ENCODE results near the gene AP2B1.
"Not testable (repeated sequence)": the region's sequence is repeated elsewhere in the genome, so short reads cannot be mapped to it uniquely, and the experiment has no call there.

The AP2B1 gene

DNA sequence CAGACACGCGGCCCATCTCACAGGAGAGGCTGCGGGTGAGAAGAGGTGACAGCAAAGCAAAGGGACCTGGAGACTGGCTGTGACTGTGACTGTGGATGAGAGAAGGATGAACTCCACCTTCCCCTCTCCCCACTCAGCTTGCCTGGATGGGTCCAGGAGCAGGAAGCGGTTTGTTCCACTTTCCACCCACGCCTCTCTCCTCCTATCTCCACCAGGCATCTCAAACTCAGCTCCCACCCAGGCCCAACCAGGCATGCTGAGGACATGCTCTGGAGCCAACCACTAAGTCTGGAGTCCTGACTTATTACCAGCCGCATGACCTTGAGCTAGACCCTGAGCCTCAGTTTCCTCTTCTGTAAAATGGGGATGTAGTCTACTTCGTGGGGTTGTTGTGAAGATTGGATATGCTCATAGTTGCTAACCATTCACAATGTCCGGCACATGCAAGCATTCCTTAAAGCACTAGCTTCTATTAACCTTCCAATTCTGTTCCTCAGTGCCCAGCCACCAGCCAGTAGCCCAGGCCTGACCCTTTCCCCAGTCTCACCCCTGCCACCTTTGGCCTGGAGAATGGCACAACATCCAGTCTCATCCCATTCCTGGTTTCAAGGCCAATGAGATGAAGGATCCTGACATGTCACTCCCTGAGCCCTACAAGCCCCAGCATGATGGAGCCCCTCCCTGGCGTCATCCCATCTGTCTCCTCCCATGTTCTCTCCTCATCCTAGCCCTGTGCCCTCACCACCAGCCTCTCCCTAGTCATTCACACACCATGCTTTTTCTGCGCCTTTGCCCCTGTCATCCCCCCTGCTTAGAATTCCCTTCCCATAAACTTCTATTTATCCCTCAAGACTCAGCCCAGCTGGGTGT is 163.6 kb downstream of the AP2B1 start:
- no peak for DNase-seq

DNA sequence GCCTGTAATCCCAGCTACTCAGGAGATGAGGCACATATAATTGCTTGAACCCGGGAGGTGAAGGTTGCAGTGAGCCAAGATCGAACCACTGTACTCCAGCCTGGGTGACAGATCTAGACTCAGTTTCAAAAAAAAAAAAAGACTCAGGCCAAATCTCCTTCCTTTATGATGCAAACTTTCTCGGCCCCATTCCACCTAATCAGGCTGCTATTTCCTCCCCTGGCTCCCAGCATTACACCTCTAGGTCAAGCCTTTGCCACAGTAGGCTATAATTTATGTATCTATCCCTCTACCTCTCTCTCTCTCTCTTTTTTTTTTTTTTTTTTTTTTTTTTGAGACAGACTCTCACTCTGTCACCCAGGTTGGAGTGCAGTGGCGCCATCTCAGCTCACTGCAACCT is 164.4 kb downstream of the AP2B1 start:
- DNase-seq: not testable (repeated sequence)

DNA sequence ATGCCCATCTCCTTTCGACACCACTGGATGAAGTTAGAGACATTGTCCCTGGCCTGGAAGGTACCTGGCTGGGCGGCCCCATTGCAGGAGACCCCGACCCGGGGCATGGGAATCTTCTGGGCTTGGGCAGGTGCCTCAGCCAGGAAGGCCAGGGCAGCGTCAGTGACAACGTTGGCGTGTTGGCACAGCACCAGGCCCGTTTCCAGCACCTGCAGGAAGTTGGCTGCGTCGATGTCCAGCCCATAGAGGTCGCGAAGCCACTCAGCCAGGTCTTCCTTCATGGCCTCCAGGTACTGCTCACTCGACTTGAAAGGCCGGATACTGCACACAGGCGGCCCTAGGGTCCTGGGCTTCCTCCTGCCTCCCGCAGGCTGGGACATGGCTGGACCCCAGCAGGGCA is 165.3 kb downstream of the AP2B1 start:
- no peak for DNase-seq

DNA sequence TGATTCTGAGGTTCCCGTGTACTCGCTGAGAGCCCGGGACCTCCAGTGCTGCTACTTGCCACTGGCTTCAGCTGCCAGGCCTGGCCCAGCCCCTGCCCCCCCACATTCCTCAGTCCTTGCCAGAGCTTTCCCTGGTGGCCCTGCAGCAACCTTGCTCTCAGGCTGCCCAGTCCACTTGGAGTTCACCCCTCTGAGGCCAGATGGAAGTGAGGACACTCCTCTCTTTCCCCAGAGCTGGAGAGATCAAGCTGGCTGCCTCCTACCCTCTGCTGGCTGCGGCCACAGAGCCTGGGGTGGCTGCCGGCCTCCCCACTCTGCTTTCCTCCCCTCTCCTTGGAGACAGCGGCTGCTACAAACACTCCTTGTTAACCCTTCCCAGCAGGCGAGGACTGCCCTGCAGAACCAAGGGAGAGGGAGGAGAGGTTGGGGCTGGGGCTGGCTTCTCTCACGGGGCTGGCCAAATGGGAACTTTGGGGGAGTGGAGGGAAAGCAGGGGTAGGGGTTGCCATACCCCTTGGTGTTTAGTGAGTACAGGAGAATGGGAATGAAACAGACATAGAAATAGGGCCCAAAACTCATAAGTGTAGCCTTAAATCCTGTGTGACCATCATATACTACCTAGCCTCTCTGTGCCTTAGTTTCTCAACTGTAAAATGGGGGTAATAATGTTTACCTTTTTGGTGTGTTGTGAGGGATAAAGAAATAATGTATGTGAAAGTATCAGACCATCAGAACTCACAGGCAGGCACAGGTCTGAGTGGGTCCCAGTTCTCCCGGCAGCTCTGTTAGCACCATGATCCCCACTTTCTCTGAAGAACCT is 166.0 kb downstream of the AP2B1 start, which contains the start of gene GAS2L2:
Gene GAS2L2 (minus strand): TSS at position 295 of the 820 bp plus-strand sequence. CDS start 389 bp downstream, outside the sequence.
- DNase-seq: no peak

DNA sequence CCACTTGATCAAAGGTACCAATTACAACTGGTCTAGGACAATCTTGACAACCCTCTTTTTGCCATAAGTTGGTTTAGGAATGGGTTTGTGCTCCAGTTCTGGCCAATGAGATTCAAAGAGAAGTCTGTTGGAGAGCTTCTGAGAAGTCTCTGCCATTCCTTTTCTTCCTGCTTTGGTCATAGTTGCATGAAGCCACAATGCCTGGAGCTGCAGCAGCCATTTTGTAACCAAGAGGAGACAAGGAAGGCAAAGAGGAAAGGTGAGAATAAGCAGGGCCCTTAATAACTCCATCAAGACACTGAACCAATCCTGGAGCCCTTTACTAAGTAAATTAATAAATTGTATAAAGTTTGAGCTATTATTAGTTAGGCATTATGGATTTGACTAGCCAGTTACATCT is 170.1 kb downstream of the AP2B1 start:
- DNase-seq: no peak

DNA sequence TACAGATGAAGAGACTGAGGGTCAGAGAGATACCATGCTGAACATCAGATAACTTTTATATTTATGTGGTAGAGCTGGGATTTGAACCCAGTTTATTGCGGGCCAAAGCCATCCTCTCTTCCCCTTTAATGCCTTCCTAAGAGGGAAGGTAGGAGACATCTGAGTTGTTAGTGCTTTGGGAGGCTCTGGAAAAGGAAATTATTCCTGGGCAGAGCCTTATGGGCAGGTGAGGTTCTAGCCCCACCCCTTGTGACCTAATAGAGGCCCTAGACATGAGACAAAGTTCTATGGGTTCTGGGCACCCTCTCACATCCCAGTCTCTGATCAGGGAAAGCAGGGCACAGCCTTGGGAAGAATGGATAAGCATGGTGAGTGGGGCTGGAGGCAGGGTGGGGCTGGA is 173.5 kb downstream of the AP2B1 start, which contains the start of gene C17orf50:
Gene C17orf50 (plus strand): TSS at position 301 of the 400 bp plus-strand sequence. CDS start 55 bp downstream, at position 356.
- no peak for DNase-seq

DNA sequence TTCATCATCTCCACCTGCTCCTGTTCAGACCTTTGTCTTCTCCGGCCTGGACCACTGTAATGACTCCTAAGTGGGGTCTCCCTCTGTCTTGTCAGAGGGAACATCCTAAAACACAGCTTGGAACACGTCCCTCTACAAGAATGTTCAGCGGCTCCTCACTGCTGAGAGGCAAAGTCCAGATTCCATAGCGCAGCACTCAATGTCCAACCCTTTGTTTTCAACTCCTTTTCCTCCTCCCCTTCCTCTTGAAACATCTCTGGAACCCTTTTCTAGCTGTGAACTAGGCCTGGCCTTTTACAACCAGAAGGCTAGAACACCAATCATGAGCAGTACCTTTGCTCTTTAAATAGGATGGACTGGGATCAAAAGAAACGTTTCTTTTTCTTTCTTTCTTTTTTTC is 174.5 kb downstream of the AP2B1 start:
- no peak for DNase-seq

DNA sequence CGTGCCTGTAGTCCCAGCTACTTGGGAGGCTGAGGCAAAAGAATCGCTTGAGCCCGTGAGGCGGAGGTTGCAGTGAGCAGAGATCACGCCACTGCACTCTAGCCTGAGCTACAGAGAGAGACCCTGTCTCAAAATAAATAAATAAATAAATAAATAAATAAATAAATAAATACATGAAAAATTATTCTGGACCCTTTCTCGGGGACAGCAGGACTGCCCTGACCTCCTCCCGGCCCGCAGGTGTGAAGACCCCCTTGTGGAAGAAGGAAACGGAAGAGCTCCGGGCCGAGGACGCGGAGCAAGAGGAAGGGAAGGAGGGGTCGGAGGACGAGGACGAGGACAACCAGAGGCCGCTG is 176.6 kb downstream of the AP2B1 start:
- DNase-seq: no peak

DNA sequence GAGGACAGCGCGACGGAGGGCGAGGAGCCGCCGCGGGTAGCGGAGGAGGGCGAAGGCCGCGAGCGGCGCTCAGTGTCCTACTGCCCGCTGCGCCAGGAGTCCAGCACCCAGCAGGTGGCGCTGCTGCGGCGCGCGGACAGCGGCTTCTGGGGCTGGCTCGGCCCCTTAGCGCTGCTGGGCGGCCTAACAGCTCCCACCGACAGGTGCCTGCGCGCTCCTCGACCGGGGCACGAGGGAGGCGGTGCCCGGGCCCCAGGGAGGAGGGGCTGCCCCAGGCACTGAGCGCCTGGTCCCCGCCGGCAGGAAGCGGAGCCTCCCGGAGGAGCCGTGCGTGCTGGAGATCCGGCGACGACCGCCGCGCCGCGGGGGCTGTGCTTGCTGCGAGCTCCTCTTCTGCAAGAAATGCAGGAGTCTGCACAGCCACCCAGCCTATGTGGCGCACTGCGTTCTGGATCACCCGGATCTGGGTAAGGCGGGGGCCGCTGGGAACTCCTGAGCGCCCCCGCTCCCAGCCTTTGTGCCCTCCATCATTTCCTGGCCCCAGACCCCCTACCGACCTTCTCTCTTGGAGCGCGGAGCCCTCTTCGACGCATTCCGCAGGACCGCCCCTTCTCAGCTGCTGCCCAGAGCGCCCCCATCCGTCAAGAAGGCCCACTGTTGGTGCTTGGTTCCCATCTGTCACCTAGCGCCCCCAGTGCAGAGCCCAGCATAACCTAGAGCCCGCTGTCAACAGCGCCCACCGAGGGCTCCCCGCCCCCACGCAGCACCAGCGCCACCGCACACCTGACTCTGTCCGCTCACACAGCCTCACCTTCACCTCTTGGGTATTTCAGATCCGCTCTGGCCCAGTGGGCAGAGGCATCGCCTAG is 177.2 kb downstream of the AP2B1 start:
- DNase-seq: peak; percentile 87

DNA sequence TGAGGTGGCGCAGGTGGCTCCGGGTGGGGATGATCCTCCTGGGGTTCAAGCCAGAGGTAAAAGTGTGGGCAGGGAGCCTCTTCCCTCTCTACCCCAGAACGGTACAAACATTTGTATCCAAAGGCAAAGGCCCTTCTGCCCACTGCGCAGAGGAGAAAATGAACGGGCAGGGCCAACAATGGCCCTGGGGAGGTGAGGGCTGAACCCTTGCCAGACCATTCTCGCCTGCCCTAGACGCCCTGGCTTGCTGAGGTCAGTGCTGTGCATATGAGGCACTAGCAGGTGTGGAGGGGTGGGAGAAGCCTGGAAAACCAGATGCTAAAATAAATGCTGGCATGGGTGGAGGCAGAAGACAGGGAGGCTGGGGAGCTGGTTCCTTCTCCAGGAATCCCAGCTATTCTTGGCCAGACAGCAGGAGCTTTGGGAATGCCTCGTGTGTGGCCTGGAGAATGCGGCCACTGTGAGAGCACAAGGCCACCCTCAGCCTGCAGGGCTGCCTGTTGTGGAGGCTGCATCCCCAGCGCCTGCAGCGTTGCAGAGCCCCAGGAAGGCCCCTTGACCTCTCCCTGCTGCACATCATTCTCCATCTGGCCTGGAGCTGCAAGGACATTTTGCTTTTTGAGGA is 178.1 kb downstream of the AP2B1 start:
- DNase-seq: no peak

DNA sequence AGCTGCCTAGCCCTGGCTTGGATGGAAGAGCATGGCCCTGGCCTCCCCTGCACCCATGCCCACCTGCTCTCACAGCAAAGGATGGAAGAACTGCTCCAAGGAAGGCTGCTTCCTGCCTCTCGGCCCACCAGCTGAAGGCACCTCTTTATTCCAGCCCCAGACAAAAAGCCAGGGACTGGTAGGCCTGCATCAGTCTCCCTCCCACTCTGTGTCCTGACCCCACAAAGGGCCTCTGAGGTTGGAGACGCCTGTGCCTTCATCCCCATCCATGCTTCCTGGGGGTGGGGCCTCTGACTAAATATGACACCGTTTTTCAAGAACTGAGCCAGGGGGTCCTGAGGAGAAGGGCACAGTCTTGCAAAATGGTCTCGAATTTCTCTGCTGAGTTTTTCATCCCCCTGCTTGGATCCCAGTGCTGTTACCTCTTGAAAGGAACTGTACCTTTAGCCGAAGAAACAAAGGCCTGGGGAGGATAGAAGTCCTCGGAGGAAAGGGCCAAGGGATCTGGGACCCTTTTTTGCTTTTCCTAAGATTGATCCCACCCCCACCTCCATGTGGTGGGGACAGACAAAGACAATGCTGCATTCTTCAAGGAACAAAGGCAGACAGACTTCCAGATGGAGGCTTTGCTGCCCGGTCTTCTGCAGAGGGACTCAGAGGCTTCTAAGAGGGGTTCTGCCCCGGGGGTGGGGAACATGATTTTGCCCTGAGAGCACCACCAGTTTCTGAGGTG is 178.8 kb downstream of the AP2B1 start:
- DNase-seq: no peak

DNA sequence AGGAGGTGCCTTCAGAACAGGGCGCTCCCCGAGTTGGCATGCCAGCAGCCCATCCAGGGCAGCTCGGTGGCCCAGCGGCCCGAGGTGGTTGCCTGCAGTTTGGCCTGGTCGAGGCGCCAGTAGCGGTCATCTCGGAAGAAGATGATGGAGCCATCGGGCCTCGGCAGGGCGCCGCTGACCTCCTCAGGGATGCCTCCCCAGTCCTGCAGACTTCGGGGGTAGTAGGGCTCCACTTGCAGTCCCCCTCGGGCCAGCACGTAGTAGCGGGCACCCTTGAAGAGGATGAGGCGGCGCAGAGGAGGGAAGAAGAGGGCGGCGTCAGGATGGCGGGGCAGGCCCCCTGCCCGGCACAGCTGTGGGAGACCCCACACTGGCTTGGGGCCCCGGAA is 179.4 kb downstream of the AP2B1 start:
- no peak for DNase-seq

DNA sequence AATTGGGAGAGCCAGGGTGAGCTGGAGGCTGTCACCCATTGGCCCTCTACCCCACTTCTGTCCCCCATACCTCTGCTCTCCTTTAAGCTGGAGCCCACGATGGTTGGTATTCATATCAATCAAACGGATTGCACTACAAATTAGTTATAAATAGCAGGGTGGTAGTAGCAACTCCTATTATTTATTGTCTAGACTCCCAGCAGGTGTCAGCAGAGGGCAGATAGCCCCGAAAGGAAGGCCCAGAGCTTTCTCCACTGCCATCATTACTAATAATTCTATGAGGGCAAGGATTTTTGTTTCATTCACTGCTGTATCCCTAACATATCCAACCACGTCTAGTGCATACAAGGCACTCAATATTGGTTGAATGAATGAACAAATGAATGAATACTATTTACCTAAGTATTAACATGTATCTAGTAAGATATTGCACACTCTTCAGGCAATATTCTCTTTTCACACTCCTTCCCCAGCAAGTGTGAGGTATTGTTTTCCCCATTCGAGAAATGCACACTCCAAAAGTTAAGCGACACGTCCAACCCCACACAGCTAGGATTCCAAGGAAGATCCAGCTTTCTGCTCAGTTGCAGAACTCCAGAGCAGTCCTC is 179.9 kb downstream of the AP2B1 start:
- DNase-seq: no peak

DNA sequence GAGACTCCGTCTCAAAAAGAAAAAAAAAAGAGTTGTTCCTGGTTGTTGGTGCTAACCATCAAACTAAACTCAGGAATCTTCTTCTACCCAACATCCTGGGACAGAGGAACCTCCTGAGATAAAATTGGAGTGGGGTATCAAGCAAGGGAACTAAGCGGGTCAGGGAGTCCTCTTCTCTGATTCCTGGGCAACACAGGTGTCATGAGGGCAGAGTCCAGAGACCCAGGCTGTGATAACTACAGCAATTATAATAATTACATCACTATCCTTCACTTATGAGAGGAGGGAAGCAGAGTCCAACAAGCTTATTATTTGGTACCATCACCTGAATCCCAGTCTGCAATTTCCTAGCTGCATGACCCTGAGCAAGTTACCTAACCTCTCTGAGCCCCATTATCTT is 181.7 kb downstream of the AP2B1 start:
- DNase-seq: no peak

DNA sequence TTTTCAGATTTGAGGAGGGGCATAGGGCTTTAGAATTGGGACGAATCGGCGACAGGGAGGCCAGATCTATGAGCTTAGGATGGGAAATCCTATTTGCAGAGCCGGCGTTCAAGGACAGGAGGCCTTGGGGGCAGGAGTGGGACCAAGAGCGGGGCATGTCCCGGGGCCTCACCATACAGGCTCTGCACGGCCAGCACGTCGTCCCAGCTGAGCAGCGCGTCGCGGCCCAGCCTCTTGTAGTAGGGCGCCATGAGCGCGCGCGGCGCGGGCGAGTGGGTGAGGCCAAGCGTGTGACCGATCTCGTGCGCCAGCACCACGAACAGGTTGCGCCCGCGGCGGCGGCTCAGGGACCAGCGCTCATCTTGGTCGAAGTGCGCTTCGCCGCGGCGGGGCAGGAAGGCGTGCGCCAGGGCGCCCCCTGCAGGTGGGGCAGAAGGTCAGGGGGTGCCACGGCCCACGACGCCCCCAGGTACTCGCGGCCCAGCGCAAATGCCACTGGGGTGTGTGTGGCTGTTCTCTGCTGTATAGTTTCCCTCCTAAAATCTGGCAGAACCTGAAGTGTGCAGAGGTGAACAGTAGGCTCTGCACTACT is 182.9 kb downstream of the AP2B1 start:
- no peak for DNase-seq

DNA sequence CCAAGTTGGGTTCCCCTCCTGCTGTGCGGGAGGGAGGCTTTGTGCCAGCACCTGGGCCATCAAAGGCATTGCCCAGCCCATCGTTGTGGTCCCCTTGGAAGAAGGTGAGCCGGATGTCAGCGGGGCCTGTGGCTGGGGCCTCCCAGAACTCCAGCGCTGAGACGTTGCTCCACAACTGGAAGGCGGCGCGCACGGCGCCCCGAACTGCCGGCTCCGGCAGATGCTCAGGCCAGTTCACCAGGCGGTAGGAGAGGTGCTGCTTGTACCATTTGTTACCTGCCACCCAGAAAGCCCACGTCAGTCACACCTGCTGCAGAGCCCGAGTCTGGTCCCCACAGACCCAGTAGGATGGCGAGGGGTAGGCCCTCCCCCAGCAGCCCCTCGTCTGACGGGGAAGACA is 186.0 kb downstream of the AP2B1 start:
- no peak for DNase-seq

DNA sequence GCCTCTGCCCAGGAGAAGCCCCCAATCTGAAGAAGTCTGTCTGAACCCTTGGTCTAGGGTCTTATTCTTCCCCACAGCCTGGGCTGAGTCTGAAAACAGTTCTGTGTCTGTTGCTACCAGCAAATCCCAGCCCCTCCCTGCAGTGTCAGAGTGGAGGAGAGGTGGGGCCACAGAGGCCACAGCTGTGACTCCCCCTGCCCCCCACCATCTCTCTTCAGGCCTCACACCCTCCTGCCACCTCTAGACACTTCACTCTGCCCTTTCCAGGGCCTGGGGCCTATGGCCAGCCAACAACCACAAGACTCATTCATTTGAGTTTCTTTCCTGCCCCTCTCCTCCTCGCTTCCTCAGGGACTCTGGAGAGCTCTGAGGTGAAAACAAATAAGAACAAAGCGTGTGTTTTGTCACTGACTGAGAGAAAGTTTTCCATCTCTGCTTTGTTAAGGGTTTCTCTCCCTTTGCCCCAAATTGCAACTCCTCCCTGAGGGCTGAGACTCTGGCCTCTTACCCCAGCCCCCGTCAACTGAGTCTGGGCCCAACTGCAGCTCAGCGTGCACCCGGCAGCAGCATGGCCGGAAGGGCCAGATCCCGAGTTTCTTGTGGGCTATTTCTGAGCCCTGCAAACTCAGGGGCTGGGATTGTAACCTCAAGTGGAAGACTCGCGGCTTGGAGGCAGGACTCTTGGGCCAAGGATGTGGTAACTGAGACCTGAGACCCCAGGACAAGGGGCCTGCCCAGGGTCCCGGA is 186.7 kb downstream of the AP2B1 start:
- no peak for DNase-seq

DNA sequence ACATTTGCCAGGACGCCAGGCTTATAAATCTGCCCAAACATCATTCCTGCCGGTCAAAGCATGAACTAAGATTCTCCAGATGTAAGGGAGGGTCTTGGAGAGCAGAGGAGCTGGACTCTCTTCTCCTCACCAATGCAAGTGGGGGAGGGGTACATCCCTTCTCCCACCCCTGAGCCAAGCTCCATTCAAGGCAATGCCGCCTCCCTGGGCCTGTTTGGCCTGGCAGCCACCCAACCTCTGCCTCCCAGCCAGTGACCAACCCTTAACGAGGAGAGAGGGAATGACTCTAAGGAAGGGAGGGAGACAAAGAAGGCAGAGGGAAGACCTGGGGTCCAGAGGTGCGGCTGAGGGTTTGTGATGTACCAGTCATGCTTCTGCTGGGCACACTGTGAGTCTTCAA is 187.4 kb downstream of the AP2B1 start:
- no peak for DNase-seq

DNA sequence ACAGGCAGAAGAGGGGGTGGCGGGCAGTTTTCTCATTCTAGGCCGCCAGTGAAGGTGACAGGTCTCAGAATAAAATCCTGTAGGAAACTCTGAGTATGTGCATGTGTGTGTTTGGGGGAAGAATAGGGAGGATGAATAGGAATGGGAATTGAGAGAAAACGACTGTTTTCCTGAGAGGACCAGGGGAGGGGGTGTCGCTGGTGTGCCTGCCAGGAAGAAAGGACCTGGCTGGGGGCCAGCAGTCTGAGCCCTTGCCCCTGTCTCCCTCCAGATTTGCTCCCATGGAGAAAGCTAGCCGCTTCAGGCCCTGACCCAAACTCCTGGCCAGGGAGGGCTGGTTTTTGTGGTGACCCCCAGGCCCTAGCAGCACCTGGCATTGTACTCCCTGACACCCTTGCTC is 187.9 kb downstream of the AP2B1 start:
- DNase-seq: no peak

DNA sequence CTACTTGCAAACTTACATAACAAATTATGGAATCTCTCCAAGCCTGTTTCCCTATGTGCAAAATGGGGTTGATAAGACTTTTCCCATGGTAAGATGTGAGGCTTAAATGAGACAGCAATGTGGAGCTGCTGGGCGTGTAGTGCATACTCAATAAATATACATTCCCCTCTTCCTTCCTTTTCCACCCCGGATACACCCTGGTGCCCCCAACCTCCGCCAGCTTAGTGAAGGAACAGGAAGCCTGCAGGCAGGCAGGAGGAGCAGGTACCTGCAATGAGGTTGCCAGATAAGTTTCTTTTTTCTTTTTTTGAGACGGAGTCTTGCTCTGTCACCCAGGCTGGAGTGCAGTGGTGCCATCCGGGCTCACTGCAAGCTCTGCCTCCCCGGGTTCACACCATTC is 188.5 kb downstream of the AP2B1 start:
- DNase-seq: no peak

Measured in NCI-H1105 (cell line).